ENCODE data around the gene TARBP1. TPM values are rescaled to one million over a fixed set of nuclear protein-coding genes. Genes with fewer than 3 reads are reported as not detected.

Gene TARBP1
- total and polyA plus RNA-seq, 2 of the 13 experiments (the other 11 are each of a cell fraction or from before 2014, with no cell fraction given), result 37.7 to 67.0 TPM

- TF ChIP-seq ZBTB38 (CRISPR knock-in tag; IDR thresholded peaks at IDR 0.05) (peak; percentile 23; the same call in 1 of the 2 replicates), TOPORS (CRISPR knock-in tag; IDR thresholded peaks at IDR 0.05) (0 out of 2 replicates have a peak, but pooled peaks have one; percentile 65), SKI (IDR thresholded peaks at IDR 0.05; ENCODE audit: partially characterized antibody) (peak; percentile 40), ZNF124 (CRISPR knock-in tag; IDR thresholded peaks at IDR 0.05) (no peak), ZNF234 (CRISPR knock-in tag; conservative IDR thresholded peaks at IDR 0.05) (no peak), ZC3H13 (CRISPR knock-in tag; IDR thresholded peaks at IDR 0.05) (0 out of 2 replicates have a peak, but pooled peaks have one; percentile 45), SP140L (CRISPR knock-in tag; IDR thresholded peaks at IDR 0.05; ENCODE audit: borderline replicate concordance) (no peak), ZNF260 (CRISPR knock-in tag; IDR thresholded peaks at IDR 0.05; ENCODE audit: borderline replicate concordance, low read depth) (no peak), ZMAT3 (CRISPR knock-in tag; conservative IDR thresholded peaks at IDR 0.05) (no peak), ZNF569 (CRISPR knock-in tag; IDR thresholded peaks at IDR 0.05; ENCODE audit: borderline replicate concordance) (no peak), HDAC1 (CRISPR knock-in tag; IDR thresholded peaks at IDR 0.05) (peak; percentile 46; the same call in 1 of the 2 replicates), ZMYM2 (CRISPR knock-in tag; IDR thresholded peaks at IDR 0.05) (no peak), PLSCR1 (CRISPR knock-in tag; IDR thresholded peaks at IDR 0.05; ENCODE audit: borderline replicate concordance) (no peak), NR2F1 (CRISPR knock-in tag; IDR thresholded peaks at IDR 0.05) (no peak)
- TF ChIP-seq, protein P1, sequence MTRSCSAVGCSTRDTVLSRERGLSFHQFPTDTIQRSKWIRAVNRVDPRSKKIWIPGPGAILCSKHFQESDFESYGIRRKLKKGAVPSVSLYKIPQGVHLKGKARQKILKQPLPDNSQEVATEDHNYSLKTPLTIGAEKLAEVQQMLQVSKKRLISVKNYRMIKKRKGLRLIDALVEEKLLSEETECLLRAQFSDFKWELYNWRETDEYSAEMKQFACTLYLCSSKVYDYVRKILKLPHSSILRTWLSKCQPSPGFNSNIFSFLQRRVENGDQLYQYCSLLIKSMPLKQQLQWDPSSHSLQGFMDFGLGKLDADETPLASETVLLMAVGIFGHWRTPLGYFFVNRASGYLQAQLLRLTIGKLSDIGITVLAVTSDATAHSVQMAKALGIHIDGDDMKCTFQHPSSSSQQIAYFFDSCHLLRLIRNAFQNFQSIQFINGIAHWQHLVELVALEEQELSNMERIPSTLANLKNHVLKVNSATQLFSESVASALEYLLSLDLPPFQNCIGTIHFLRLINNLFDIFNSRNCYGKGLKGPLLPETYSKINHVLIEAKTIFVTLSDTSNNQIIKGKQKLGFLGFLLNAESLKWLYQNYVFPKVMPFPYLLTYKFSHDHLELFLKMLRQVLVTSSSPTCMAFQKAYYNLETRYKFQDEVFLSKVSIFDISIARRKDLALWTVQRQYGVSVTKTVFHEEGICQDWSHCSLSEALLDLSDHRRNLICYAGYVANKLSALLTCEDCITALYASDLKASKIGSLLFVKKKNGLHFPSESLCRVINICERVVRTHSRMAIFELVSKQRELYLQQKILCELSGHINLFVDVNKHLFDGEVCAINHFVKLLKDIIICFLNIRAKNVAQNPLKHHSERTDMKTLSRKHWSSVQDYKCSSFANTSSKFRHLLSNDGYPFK (CRISPR knock-in tag; IDR thresholded peaks at IDR 0.05; ENCODE audit: borderline replicate concordance), result no peak
- TF ChIP-seq, protein P2, sequence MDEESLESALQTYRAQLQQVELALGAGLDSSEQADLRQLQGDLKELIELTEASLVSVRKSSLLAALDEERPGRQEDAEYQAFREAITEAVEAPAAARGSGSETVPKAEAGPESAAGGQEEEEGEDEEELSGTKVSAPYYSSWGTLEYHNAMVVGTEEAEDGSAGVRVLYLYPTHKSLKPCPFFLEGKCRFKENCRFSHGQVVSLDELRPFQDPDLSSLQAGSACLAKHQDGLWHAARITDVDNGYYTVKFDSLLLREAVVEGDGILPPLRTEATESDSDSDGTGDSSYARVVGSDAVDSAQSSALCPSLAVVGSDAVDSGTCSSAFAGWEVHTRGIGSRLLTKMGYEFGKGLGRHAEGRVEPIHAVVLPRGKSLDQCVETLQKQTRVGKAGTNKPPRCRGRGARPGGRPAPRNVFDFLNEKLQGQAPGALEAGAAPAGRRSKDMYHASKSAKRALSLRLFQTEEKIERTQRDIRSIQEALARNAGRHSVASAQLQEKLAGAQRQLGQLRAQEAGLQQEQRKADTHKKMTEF (CRISPR knock-in tag; IDR thresholded peaks at IDR 0.05), result peak; percentile 74; the same call in 1 of the 2 replicates
- TF ChIP-seq, protein P3, sequence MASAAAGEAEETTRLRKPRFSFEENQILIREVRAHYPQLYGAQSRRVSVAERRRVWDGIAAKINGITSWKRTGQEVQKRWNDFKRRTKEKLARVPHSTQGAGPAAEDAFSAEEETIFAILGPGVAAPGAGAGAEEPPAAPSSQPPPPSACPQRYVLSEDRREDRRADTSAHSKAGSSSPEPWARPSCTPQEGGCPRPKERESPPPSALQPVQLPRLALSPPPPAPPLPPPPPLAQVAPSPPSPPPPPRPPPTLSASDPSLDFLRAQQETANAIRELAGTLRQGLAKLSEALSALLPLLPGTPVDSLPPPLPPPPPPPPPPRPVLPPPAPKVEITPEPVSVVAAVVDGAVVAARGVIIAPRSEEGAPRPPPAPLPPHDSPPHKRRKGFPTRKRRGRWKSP (CRISPR knock-in tag; IDR thresholded peaks at IDR 0.05), result peak; percentile 94
- TF ChIP-seq, protein P4, sequence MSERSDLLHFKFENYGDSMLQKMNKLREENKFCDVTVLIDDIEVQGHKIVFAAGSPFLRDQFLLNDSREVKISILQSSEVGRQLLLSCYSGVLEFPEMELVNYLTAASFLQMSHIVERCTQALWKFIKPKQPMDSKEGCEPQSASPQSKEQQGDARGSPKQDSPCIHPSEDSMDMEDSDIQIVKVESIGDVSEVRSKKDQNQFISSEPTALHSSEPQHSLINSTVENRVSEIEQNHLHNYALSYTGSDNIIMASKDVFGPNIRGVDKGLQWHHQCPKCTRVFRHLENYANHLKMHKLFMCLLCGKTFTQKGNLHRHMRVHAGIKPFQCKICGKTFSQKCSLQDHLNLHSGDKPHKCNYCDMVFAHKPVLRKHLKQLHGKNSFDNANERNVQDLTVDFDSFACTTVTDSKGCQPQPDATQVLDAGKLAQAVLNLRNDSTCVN (CRISPR knock-in tag; IDR thresholded peaks at IDR 0.05; ENCODE audit: borderline replicate concordance), result no peak
- TF ChIP-seq, protein P5, sequence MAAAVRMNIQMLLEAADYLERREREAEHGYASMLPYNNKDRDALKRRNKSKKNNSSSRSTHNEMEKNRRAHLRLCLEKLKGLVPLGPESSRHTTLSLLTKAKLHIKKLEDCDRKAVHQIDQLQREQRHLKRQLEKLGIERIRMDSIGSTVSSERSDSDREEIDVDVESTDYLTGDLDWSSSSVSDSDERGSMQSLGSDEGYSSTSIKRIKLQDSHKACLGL (CRISPR knock-in tag; IDR thresholded peaks at IDR 0.05), result peak; percentile 51
These were observed at the start of gene TARBP1 (continued) for GRCh38 chr1:234478481-234479309.
